GM18867 (cell line): ENCODE measurements around the gene LGALS7B.
"Not testable (repeated sequence)": the region's sequence is repeated elsewhere in the genome, so short reads cannot be mapped to it uniquely, and the experiment has no call there.

Experiments
- ATAC-seq: cut with Tn5 transposase; IDR thresholded peaks from one replicate; pipeline ENCODE4 v1.9.1; 2021; ENCODE audit warnings: mild to moderate bottlenecking, moderate library complexity; ENCODE audit not compliant: unreplicated experiment

LGALS7B gene

DNA sequence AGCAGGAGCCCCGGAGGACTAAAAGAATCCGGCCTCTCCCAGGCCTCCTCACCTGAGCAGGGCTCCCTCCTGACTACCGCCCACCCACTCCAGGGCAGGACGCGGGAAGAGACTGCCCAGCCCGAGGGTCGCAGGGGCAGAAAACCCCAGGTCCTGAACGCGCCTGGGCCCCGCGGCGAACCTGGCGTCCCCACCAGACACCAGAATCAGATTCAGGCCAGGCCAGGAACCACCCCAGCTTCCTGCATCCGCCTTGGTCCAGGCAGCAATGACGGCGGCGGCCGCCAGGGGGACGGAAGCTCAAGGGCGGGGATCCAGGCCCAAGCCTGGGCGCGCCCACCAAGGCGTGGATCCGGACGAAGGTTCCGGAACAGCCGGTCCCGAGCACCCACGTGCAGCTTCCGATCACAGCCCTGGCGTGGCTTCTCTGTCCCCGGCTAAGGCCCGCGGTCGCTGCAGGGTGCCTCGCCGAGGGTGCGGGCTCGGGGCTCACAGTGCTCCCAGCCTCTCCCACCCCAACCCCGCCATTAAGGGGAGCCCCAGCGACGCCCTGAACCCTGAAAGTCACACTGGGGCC is 19.3 kb upstream of the LGALS7B start:
- ATAC-seq, result peak; percentile 60

DNA sequence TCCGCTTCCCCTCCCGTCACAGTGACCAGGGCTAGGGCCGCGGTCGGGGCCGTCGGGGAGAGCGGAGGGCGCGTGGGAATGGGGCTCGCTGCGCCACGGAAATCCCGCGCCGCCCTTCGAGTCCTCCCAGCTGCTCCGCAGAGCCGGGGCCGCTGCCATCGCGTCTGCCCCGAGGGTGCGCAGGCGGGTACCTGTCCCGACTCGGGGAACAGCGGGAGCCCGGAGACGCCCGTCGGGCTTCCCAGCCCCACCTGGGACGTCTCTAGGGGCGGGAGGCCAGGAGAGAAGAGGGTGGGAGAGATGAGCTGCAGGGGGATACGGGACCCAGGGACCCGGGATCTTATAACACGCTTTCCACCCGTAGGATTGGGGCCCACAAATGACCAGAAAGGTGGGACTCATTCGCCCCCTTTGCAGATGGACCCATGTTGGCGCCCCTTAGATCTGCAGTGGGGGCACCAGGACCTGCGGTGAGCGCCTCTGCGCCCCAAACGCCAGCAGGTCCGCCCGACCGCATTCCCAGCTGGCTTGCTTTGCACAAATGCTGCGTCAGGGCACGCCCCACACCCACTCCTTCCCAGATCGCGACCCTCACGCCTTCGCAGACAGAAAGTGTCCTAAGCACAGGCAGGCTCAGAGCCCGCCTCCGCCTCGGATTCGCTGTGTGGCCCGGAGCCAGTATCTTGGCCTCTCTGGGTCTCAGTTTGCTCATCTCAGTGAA is 18.6 kb upstream of the LGALS7B start:
- ATAC-seq, result not testable (repeated sequence)

DNA sequence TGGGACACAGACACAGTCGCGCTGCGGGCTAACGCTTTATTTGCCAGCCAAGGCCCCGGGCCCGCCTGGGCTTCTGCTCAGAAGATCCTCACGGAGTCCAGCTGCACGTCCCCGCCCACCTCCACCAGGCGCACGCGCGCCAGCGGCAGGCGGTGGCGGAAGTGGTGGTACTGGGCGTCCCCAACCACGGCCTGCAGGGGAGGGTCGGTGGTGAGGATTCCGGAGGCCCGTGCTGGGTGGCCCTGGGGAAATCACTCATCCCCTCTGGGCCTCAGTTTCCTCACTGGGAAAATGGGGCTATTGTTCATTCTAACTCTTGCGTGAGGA is 18.1 kb upstream of the LGALS7B start:
- not testable (repeated sequence) for ATAC-seq

DNA sequence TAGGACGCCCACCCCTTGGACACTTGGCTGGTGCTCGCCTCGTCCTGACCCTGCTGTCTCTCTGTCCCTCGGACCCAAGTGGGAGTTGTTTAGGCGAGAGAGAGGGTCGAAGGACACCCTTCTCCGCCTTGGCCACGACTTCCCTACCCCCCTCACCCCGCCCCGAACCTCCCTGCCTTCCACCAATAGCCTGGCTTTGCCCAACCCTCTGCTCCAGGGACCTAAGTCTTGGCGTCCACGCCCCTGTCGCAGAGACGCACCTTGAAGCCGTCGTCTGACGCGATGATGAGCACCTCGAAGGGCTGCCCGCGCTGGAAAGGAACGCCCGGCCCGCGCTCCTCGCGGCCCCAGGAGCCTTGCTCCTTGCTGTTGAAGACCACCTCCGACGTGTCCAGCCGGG is 17.4 kb upstream of the LGALS7B start:
- not testable (repeated sequence) for ATAC-seq

DNA sequence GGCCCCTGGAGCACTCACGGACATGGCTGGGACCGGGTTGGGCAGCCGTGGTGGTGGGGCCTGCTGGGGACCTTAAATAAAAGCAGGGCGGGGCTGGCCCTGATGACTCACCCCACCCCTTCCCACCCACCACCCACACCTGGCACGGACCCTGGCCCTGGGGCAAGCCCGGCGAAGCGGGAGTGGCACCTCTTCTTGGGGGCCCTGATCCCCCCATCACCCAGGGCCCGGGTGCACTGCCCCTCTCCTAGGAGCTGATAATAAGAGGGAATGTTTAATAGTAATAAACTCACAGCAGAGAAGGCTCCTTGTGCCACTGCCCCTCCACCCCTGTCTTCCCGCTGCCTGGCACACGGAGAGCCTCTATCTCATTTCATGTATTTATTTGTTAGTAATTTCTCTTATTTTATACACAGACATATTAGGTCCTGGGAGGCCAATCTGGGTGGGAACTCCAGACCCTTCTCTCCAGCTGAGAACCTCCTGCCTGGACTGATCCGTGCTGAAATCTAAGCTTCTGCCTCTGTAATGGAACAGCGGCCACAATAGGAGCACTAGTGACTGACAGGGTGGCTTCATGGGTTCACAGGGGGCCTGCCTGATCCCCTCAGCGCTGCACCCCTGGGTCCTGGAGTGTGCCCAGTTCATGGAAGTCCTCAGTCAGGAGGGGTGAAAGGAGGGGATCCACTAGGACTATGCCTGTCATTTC is 15.4 kb upstream of the LGALS7B start, which contains the start of gene LGALS7:
LGALS7 (minus strand) TSS at position 49 of the 709 bp plus-strand sequence; CDS start at position 24, 25 bp downstream.
- ATAC-seq, result no peak

DNA sequence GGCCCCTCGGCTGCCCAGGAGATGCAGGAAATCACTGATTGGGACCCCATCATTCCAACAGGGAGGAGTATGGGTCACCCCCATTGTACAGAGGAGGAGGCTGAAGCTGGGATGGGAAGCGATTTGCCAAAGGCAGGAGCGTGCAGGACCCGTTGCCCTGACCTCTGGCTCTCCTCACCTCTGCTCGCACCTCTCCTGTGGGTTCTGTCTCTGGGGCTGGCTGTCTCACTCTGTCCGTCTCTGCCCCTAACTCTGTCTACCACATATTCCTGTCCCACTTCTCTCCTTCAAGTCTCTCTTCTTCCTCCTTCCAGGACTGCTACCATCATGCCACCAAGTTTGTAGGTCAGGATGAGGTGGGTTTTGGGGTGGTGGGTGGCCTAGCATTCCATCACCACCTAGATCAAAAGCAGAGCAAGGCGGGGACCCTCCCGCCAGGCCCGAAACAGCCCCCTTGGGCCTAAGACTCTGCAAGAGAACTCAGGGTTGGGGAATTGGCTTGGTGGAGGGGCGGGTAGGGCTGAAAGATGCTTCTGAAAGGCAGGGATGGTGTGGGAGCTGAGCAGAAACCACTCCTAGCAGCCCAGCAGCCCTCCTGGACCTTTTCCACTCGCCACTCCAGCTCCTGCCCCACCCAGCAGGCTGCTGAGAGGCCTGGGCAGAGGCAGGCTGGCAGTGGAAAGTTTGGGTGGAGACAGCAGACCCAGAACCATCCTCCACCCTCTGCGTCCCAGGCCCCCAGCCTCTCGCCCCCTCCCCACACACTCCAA is 14.6 kb upstream of the LGALS7B start:
- ATAC-seq, result no peak

DNA sequence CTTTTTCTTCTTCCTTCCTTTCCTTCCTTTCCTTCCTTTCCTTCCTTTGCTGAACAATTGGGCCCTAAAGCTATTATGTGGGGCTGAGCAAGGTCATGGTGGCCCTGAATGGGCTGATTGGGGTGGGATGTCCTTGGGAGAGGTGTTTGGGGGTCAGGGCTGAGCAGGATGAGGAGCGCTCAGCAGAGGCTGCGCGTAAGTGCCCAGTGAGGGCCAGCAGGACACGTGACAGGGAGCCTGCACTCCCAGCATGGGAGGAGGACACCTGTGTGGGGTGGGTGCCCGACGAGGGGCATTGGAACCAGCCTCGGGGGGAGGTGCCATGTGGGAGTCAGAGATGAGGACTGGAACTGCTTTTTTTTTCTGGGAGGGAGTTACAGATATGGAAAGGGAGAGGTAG is 10.3 kb upstream of the LGALS7B start:
- no peak for ATAC-seq

DNA sequence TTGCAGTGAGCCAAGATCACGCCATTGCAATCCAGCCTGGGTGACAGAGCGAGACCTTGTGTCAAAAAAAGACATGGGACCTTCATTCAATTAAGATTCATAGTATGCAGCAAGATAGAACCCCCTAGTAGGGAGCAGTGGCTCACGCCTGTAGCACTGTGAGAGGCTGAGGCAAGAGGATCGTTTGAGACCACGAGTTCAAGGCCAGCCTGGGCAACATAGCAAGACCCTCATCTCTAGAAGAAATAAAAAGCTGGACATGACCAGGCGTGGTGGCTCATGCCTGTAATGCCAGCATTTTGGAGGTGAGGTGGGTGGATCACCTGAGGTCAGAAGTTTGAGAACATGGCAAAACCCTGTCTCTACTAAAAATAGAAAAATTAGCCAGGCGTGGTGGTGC is 8.6 kb upstream of the LGALS7B start:
- ATAC-seq, result no peak

DNA sequence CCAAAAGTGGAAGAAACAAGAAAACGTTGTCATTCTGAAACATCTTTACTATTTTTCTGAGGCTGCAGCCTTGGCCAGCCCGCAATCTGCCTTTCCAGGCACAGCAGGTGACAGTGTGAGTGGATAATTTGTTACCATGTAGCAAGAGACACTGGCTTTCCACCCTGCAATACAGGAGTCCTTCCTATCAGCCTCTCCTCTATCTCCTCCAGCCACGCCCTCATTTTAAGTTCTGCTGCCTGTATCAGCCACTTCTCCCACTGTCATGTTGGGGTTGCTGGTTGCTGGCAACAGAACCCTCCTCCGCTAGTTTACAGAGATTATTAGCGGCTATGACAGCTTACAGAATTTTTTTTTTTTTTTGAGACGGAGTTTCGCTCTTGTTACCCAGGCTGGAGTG is 7.9 kb upstream of the LGALS7B start:
- ATAC-seq, result no peak

DNA sequence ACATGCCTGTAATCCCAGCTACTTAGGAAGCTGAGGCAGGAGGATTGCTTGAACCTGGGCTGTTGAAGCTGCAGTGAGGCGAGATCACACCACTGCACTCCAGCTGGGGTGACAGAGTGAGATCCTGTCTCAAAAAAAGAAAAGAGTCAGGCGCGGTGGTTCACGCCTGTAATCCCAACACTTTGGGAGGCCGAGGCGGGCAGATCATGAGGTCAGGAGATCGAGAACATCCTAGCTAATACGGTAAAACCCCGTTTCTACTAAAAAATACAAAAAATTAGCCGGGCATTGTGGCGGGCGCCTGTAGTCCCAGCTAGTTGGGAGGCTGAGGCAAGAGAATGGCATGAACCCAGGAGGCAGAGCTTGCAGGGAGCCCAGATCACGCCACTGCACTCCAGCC is 6.8 kb upstream of the LGALS7B start:
- ATAC-seq, result not testable (repeated sequence)

DNA sequence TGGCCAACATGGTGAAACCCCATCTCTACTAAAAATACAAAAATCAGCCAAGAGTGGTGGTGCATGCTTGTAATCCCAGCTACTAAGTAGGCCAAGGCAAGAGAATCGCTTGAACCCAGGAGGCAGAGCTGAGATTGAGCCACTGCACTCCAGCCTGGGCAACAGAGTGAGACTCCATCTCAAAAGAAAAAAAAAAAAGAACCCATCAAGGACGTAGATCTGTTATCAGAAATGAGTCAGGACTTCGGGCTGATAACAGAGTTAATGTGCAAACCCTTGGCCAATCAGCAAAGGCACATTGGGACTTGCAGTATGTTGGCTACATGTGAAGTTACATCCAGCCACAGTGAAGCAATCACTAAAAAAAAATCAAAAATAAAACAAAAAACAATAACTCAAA is 4.8 kb upstream of the LGALS7B start:
- ATAC-seq, result no peak

DNA sequence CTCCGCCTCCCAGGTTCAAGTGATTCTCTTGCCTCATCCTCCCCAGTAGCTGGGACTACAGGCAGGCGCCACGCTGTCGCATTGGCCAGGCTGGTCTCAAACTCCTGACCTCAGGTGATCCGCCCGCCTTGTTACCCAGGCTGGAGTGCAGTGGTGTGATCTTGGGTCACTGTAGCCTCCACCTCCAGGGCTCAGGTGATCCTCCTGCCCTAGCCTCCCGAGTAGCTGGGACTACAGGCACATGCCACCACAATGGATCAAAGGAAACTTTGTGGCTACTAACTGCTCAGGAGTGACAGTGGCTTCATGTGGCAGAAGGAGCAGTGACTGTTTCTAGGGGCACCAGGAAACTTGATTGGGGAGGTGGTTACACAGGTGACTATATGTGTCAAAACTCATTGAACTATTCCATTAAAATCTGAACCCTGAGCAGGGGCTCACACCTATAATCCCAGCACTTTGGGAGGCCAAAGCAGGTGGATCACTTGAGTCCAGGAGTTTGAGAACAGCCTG is 3.8 kb upstream of the LGALS7B start:
- no peak for ATAC-seq

DNA sequence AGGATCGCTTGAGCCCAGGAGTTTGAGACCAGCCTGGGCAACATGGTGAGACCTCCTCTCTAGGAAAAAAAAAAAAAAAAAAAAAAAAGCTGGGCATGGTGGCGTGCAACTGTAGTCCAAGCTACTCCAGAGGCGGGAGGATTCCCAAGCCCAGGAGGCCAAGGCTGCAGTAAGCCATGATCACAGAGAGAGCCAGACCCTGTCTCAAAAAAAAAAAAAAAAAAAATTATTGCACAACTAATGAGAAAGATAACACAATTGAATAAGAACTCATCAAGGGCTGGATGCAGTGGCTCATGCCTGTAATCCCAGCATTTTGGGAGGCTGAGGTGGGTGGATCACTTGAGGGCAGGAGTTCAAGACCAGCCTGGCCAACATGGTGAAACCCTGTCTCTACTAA is 2.9 kb upstream of the LGALS7B start:
- ATAC-seq, result not testable (repeated sequence)

DNA sequence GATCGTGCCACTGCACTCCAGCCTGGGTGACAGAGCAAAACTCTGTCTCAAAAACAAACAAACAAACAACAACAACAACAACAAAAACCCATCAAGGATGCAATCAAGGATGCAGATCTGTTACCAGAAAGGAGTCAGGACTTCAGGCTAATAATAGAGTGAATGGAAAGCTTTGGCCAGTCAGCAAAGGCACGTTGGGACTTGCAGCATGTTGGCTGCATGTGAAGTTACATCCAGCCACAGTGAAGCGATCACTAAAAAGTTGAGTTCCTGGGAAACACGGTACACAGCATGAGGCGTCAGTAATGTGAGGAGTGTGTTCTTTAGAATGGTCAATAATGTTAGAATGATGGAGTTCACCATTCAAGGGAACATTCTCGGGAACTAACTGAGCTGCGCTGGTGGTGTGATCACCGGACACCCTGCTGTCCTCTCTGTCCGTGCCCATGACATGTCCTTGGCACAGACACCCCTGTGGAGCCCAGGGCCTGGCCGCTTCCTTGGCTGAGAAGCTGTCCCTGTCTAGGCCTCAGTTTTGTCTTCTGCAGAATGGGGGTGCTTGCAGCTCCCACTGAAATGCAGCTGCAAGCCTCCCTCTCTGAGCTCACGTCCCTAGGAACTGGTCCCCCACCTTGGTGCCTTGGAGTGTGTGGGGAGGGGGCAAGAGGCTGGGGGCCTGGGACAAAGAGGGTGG is 2.3 kb upstream of the LGALS7B start:
- no peak for ATAC-seq

DNA sequence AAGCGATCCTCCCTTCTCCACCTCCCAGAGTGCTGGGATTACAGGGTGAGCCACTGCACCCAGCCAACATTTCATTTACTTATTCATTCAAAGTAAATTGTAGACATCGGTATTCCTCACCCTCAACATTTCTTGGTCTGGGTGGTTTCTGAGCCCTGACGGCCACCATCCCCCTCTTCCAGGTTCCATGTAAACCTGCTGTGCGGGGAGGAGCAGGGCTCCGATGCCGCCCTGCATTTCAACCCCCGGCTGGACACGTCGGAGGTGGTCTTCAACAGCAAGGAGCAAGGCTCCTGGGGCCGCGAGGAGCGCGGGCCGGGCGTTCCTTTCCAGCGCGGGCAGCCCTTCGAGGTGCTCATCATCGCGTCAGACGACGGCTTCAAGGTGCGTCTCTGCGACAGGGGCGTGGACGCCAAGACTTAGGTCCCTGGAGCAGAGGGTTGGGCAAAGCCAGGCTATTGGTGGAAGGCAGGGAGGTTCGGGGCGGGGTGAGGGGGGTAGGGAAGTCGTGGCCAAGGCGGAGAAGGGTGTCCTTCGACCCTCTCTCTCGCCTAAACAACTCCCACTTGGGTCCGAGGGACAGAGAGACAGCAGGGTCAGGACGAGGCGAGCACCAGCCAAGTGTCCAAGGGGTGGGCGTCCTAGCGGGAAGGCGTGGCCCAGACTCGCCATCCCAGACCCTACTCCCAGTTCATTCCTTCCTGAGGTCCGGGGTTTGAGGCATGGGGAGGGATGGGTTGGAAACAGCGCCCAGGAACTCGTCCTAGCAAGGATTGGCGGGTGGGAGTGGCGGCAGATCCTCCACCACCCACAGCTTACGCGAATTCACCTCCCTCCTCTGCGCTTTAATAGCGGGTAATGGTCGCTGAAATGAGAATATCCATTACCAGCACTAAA is 1.8 kb downstream of the LGALS7B start:
- ATAC-seq, result not testable (repeated sequence)

DNA sequence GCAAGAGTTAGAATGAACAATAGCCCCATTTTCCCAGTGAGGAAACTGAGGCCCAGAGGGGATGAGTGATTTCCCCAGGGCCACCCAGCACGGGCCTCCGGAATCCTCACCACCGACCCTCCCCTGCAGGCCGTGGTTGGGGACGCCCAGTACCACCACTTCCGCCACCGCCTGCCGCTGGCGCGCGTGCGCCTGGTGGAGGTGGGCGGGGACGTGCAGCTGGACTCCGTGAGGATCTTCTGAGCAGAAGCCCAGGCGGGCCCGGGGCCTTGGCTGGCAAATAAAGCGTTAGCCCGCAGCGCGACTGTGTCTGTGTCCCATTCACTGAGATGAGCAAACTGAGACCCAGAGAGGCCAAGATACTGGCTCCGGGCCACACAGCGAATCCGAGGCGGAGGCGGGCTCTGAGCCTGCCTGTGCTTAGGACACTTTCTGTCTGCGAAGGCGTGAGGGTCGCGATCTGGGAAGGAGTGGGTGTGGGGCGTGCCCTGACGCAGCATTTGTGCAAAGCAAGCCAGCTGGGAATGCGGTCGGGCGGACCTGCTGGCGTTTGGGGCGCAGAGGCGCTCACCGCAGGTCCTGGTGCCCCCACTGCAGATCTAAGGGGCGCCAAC is 2.6 kb downstream of the LGALS7B start:
- ATAC-seq, result not testable (repeated sequence)

DNA sequence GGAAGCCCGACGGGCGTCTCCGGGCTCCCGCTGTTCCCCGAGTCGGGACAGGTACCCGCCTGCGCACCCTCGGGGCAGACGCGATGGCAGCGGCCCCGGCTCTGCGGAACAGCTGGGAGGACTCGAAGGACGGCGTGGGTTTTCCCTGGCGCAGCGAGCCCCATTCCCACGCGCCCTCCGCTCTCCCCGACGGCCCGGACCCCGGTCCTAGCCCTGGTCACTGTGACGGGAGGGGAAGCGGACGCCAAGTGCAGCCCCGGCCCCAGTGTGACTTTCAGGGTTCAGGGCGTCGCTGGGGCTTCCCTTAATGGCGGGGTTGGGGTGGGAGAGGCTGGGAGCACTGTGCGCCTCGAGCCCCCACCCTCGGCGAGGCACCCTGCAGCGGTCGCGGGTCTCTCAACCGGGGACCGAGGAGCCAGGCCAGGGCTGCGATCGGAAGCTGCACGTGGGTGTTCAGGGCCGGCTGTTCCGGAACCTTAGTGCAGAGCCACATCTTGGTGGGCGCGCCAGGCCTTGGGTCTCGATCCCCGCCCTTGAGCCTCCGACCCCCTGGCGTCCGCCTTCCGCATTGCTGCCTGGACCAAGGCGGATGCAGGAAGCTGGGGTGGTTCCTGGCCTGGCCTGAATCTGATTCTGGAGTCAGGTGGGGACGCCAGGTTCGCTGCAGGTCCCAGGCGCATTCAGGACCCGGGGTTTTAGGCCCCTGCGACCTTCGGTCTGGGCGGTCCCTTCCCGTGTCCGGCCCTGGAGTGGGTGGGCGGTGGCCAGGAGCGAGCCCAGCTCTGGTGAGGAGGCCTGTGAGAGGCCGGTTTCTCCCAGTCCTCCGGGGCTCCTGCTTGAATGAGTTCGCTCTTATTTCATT is 3.5 kb downstream of the LGALS7B start:
- no peak for ATAC-seq

DNA sequence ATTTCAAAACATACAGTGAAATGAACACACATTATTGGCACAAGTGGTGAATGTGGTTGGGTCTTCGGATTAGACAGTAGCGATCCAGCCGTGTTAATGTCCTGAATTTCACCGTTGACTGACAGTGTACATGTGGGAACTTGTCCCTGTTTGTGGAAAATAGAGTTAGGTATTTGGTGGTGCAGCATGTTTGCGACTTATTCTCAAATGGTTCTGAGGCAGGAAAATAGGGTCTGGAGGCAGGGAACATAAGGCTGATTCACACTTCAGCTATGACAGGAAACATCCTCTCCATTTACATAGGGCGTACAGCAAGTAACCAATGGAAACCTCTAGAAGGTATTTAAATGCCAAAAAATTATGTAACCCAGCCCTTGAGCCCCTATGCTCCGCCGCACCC is 4.2 kb downstream of the LGALS7B start:
- ATAC-seq, result no peak
